Measurements from ENCODE around the gene KCNC3.

The KCNC3 gene

DNA sequence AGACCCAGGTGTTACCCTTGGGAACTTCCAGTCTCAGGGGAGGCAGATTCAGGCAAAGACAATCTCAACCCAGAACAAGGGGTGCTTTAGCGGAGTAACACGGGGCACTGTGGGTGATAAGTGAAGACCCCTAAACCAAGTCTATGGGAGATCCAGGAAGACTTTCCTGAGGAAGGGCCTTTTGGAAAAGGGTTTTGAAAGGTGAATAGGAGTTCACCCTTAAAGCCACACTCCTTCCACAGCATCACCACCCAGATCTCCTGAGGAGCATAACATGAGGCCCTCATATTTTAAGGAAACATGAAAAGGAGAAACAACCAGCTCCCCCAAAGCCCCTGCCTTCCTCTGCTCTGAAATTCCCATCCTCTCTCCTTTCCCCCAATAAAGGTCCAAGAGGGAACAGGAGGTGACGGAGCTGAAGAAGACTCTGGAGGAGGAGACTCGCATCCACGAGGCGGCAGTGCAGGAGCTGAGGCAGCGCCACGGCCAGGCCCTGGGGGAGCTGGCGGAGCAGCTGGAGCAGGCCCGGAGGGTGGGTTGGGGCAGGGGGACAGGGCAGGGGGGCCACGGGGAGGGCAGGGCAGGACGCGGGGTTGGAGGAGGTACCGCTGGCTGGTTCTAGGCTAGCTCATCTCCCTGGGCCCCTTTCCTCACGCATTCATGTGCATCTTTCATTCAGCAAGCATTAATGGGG, 52.7 kb downstream of the KCNC3 start:
- DNase-seq (ENCODE audit: low read depth): no peak

DNA sequence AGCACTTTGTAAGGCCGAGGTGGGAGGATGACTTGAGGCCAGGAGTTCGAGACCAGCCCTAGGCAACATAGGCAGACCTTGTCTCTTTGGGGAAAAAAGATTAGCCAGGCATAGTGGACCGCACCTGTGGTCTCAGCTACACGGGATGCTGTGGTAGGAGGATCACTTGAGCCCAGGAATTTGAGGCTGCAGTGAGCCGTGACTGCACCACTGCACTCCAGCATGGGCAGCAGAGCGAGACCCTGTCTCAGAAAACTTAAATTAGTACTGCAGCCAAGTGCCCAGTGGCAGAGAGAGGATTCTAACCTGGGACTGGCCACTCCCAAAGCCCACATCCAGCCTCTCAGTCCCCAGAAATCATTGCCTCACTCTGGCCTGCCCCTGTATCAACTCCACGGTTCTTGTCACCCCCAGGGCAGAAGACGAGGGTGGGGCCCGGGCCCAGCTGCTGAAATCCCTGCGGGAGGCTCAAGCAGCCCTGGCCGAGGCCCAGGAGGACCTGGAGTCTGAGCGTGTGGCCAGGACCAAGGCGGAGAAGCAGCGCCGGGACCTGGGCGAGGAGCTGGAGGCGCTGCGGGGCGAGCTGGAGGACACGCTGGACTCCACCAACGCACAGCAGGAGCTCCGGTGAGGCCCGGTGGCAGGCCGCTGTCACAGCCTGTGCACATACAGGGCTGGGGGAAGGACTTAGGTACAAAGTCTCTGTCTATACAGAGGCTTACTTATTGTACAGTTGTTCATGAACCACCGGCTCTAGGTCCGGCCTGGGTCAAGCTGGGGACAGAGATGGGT, 53.4 kb downstream of the KCNC3 start:
- no peak for DNase-seq (ENCODE audit: low read depth)

DNA sequence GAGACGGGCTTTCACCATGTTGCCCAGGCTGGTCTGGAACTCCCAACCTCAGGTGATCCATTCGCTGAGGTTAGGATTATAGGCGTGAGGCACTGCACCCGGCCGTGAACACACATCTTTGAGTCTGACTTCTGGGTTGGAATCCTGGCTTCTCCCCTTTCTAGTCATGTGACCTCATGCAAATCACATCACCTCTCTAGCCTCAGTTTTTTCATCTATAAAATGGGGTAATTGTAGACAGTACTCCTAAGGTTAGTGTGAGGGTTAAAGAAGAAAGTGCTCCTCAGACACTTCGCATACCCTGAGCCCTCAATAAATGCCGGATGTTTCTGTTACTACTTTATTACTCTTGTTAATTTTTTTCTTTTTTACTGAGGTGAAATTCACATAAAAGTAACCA, 55.4 kb downstream of the KCNC3 start:
- no peak for DNase-seq (ENCODE audit: low read depth)

DNA sequence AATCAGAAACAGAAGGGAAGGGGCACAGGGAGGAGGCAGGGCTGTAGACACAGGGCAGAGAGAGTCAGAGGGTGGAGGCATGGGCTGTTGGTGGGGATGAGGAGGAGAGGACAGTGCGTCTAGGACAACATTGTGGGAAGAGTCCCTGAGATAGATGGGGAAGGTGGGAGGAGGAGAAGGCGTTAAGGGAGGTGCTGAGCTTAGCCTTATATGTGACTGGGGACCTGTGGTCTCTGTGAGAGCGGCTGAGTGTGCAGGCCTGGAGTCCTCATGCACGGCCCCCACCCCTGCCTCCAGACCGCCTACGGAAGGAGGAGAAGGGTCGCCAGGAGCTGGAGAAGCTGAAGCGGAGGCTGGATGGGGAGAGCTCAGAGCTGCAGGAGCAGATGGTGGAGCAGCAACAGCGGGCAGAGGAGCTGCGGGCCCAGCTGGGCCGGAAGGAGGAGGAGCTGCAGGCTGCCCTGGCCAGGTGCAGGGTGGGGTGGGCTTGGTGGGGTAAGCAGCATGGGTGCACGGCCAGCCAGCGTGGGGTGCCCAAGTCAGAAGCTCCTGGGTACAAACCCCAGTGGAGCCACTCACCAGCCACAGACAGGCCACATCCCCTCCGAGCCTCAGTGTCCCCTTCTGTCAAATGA, 56.8 kb downstream of the KCNC3 start:
- DNase-seq (ENCODE audit: low read depth): no peak

DNA sequence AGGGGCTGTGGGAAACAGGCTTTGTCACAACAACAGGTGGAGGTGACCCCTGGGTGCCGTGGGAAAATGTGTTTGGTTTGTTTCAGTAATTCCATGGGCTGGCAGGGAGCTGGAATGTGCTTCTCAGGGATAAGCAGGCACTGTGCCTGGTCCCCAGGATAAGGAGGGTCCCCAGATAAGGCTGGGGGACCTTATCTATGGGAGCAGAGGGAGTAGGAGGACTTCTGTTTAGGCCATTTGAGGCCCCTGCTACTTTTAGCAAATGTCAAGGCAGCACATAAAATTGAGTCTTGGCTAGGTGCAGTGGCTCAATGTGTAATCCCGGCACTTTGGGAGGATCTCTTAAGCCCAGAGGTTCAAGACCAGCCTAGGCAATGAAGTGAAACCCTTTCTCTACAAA, 59.5 kb downstream of the KCNC3 start:
- DNase-seq (ENCODE audit: low read depth): no peak

DNA sequence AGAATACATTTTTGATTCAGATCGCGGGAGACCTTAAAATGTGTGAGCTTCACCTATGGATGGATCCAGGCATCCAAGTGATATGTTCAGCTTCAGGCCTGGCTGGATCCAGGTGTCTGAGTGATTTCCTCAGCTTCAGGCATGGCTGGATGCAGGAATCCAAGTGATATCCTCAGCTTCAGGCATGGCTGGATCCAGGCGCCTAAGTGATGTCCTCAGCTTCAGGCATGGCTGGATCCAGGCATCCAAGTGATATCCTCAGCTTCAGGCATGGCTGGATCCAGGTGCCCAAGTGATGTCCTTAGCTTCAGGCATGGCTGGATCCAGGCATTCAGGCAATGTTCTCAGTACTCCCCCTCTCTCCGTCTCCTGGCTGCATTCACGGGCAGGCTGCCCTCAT, 60.7 kb downstream of the KCNC3 start:
- DNase-seq (ENCODE audit: low read depth): no peak

DNA sequence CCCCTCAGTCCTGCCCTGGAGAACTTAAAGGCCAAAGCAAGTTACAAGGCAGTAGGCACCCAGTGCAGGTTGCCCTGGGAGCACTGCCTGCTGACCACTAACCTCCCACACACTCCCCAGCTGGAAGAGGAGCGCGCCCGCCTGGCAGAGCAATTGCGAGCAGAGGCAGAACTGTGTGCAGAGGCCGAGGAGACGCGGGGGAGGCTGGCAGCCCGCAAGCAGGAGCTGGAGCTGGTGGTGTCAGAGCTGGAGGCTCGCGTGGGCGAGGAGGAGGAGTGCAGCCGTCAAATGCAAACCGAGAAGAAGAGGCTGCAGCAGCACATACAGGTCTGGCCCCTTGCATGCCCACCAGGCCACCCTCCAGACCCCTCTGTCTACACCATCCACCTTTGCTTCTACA, 61.1 kb downstream of the KCNC3 start:
- no peak for DNase-seq (ENCODE audit: low read depth)

DNA sequence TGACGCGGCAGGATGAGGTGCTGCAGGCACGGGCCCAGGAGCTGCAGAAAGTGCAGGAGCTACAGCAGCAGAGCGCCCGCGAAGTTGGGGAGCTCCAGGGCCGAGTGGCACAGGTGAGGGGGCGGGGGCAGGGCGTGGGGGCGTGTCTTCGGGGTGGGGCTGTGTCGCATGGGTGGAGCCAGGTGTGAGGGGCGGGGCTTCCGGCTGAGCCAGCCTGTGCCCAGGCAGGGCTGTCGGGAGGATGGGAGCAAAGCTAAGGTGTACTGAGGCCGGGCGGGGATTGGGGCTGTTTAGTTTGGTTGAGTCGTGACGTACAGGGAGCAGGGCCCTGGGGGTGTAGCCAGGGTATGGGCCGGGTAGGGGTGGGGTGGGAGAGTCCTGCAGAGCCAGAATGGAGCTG, 62.3 kb downstream of the KCNC3 start:
- no peak for DNase-seq (ENCODE audit: low read depth)

DNA sequence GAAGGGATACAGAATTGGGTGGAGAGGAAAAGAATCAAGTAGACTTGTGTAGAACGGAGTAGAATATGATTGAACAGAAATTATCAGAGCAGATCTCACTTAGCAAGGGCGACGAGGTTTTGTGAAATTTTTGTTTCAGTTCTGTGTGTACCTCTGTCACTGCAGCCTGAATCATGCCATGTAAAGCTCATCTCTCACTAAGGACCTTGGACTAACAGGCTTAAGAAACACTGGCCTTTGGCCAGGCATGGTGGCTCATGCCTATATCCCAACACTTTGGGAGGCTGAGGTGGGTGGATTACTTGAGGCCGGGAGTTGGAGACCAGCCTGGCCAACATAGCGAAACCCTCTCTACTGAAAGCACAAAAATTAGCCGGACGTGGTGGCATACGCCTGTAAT, 63.1 kb downstream of the KCNC3 start:
- DNase-seq (ENCODE audit: low read depth): no peak

DNA sequence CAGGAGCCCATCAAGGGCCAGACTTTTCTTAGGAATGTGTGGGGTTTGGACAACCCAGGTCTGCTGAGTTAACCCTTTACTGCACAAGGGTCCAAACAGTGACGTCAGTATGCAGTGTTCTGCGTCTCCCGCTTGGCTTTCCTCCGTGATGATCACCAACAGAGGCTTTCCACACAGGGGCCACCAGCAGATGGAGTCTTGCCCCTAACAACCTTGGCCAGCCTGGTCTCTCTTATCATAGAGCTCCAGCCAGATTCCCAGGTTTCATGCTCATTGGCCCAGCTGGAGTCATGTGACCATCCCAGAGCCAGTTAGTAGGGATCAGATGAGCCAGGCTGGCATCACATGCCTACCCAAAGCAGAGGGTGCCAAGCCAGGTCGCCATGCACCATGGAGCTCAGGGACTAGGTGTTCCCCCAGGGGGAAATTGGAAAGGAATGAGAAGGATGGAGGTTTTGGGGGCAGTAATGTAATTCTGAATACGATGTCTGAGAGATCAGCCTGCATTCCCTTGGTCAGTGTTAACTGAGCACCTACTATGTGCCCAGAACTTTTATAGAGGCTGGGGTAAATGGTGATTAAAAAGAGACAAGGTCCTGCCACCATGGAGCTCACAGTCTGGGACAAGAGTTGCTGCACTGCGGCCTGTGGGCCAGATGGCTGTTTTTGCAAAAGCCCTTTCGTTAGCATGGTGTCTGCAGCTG, 64.5 kb downstream of the KCNC3 start:
- no peak for DNase-seq (ENCODE audit: low read depth)

DNA sequence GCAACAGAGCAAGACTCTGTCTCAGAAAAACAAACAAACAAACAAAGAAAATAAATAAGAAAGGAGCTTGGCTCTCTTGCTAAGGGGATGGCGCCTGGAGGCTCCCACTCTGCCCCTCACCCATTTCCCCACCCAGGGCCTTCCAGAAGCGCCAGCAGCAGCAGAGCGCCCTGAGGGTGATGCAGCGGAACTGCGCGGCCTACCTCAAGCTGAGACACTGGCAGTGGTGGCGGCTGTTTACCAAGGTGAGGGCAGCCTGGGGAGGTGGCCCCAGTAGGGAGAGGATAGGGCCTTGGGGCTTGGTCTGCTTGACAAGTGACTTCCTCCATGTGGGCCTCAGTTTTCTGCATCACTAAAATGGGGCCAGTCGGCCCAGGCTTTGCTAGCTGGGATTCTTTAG, 66.0 kb downstream of the KCNC3 start:
- DNase-seq (ENCODE audit: low read depth): no peak

All from ELR (cell line).